NCI-H446 treated with DMSO at 0.1 percent for 48 hours (cell line): ENCODE results near the gene SLC22A1.
"Not testable (repeated sequence)": the region's sequence is repeated elsewhere in the genome, so short reads cannot be mapped to it uniquely, and the experiment has no call there.

Source experiments
- DNase-seq: peaks from one replicate; lab custom pipeline; 2025; lab: John Stamatoyannopoulos, UW

SLC22A1 gene

GRCh38 chr6:160138839-160139419 is 17.3 kb downstream of the SLC22A1 start:
- no peak for DNase-seq

- DNase-seq = no peak
Observed at GRCh38 chr6:160139420-160139851, 17.8 kb downstream of the SLC22A1 start.

DNA sequence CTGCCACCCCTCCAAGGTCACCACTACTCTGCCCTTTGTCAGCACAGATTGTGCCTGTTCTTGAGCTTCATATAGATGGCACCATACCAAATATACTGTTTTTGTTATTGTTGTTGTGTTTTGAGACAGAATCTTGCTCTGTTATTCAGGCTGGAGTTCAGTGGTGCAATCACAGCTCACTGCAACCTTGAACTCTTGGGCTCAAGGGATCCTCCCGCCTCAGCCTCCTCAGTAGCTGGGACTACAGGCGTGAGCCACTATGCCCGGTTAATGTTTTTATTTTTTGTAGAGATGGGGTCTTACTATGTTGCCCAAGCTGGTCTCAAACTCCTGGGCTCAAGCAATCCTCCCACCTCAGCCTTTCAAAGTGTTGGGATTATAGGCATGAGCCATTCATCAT is 18.9 kb downstream of the SLC22A1 start:
- not testable (repeated sequence) for DNase-seq

DNA sequence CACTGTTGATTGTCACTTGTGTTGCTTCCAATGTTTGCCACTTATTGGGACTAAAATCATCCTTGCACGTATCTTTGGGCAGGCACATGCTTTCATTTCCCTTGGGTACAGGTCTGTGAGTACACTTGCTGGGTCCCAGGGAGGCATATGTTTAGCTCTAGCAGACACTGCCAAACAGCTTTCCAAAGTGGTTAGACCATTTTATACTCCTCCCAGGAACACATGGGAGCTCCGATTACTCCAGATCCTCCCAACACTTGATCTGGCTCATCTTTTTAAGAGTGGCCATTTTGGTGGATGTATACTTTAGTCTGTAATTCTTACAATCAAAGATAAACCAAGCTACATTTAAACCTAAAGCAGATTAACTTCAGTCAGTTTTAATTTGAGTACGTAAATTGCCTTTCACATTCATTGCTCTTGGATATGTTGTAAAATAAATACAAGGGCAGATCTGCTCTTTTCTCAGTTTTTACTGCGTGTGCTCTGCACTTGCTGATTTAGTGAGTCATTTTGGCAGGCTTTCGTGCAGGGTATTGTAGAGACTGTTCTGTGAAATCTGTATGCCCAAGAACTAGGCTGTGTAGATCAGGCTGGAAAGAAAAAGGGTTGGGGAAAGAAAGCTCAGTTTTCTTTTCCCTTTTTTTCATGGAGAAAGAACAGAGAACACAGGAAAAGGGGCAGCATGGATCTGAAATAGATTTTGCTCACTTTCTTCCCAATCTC is 19.5 kb downstream of the SLC22A1 start:
- no peak for DNase-seq

DNA sequence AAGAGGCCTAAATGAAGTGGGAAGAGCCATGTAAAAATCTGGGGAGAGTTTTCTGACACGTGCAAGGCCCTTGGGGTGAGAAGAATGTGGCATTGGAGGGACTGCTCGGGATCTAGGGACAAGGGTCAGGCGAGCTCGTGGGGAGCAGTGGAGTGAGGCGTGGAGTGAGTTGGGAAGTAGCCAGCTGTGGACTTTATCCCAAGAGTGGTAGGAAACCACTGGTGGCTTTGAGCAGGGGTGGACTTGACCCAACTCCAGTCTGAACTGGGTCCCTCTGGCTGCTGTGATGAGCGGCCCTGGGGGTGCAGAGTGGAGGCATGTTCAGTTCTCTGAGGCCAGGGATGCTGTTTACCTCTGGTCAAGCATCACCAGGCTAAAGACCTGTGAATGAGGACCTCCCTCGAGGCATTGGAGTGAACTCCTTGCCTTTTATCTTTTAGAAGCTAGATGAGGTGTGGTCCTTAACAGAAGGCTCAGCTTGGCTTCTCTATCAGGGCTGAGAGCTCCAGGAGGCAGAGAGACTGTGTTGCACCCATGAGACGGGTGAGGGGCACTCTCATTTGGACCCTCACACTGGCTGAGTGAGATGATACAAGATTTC is 20.6 kb downstream of the SLC22A1 start:
- no peak for DNase-seq

GRCh38 chr6:160146454-160147145 is 25.0 kb downstream of the SLC22A1 start:
- DNase-seq = no peak

- DNase-seq = no peak
Observed at GRCh38 chr6:160147146-160147536, 25.5 kb downstream of the SLC22A1 start.

DNA sequence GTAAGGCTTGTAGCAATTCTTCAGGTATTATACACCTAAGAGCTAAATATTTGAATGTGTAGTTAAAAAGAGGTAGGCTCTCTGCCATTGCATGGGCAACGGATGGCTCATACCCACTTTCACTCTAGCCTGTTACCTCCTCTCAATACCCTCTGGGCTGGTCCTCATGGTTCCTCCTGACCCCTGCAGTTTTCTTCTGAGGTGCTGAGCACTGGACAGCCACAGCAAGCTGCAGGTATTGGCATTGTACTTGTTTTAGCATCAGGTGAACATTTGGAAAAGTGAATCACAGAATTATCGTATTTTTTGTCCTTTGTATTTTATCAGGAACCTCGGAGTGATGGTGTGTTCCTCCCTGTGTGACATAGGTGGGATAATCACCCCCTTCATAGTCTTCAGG is 32.9 kb downstream of the SLC22A1 start:
- DNase-seq = no peak

DNA sequence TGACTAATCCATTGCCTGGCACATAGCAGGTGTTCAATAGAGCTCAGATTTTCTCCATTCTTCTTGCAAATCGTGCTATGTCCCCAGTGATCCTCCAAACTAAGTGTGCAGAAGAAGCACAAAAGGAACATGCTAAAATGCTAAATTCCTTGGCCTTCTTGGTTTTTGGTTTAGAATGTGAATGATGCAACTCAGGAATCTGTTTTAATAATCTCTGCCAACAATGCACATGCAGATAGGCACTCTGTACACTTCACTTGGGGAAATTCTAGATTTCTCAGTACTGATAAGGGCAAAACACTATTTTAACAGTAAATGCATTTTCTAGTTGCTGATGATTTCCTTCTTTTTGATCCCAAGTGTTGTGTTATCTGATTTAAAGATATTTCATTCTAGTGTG is 35.2 kb downstream of the SLC22A1 start:
- DNase-seq = no peak

DNA sequence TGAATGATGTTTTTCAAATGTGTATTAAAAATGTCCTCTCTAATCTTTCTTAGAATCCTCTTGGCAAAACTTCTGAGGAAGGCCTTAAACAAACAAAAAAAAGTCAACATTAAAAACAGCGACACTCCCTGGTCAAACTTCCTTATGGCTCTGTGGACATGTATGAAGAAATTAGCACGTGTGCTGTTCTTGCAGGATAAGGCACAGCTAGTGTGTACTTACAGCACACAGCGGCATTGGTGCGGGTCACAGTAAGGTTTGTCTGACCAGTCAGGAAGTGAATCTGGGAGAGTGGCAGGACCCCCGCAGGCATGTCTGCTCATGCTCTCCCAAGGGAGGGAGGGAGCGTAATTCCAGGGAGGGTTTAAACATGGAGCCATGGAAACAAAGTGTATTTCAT is 38.8 kb downstream of the SLC22A1 start:
- DNase-seq = no peak

GRCh38 chr6:160160929-160161646 is 39.5 kb downstream of the SLC22A1 start:
- DNase-seq = no peak

- DNase-seq = no peak
Observed at GRCh38 chr6:160161647-160161986, 40.0 kb downstream of the SLC22A1 start.

DNA sequence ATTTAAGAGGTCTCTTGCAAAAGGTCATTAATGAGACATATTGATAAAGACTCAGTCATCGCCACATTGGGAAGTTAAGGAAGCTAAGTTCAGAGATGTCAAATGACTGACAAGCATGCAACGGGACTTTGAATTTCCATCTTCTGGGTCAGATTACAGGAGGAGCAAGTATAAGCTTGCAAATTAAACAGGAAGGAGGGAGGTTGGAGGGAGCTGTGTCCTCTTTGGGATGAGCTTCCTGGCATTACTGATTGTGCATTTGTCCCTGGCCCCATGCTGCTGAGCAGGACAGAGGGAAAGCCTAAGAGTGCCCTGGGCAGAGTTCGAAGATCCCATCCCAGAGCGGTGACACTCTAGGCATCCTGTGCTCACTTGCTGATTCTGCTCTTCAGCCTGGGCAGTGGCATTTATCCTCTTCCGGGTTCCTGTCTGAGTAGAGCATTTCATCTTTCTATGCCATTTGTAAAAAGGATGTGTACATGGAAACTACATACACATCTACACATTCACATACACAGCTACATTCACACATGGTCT is 40.5 kb downstream of the SLC22A1 start:
- DNase-seq = no peak

DNA sequence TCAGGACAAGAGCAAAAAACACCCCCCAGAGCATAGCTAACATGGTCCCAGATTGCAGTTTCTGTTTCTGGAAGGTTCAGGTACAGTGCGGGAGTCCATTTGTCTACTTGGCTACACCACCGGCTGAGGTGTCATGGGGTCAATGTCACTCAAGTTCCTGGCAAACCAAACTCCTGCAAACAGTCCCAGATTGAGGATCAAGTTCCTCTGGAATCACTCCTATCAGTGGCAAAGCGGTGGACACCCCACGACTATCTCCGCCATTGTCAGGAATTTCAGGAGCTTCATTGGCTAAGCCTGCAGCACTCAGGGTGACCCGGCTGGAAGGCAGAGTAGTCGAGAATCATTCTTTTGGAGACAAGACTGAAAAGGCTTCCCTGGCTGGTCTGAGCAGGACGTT is 41.8 kb downstream of the SLC22A1 start:
- no peak for DNase-seq

GRCh38 chr6:160163912-160164311 is 42.3 kb downstream of the SLC22A1 start:
- no peak for DNase-seq

GRCh38 chr6:160165928-160166327 is 44.3 kb downstream of the SLC22A1 start:
- DNase-seq = not testable (repeated sequence)

DNA sequence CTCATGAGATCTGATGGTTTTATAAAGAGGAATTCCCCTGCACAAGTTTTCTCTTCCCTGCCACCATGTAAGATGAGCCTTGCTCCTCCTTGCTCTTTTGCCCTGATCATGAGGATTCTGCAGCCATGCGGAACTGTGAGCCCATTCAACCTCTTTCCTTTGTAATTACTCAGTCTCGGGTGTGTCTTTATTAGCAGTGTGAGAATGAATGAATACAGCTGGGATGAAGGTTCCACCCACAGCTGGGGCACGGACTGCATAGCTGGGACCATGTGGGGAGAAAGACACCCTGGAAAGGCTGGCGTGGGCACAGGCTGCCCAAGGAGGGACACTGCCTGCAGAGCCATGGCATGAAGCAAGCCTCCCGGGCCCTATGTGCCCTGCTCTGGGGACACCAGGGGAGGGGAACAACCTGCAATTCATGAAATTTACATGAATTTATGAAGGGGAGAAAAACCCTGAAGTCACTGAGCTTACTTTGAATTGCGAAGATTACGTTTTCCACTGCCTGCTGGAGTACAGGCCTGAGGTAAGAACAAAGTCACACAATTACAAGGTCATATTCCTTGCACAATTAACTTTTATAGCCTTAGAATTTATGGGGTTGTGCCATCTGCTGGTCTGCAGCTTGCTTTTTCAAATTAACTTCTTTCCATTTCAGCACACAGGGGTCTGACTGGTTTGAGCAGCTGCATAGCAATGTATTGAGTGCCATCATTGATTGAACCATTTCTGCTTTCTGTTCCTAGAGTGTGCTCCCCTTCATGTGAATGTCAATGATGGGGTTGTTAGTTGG is 46.2 kb downstream of the SLC22A1 start:
- DNase-seq = no peak

DNA sequence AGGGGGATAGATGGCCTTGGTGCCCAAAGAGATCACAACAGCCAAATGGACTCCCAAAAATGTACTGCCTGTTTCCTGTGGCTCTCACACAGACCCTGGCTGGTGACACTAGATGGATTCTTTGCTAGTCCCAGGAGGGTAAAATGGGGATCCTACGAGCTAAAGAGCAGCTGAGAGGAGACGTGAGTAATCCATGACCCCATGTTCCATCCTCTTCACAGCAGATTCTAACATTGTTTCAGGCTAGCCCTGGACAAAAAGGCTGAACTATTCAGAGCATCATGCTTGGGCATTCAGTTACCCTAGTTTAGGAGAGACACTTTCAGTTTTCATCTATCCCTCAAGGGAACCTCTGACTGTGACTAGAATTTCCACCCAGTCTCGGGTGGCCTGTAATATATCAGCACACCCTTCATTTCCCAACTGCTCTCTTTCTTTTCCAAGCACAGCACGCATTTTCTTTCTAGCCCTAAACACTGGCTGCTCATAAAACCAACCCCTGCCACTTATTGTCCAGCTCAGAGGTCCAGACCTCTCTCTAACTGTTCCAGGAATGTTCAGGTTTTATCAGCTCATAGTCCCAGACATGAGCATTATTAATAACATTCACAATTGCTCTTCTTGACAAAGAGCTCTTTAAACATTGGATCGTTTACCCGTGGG is 48.5 kb downstream of the SLC22A1 start:
- DNase-seq = no peak

DNA sequence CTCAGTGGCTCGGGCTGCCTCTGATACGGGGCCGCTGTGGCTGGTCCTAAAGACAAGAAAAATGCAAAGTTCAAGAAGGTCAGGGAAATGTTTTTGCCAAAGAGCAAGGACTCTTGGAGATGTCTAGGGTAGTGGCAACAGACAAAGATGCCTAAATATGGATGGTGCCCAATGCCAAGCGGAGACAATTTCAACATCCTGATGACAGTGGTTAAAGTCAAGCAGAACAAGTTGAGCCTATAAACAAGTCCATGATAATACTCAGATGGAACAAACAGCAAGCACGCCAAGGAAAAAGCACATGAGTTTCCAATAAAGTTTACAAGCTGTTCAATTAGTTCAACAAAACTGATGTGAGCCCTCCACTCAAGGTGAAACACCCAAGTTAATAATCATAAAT is 51.1 kb downstream of the SLC22A1 start:
- DNase-seq = no peak

- DNase-seq = no peak
Observed at GRCh38 chr6:160173806-160174527, 52.4 kb downstream of the SLC22A1 start.
